CD4-positive, alpha-beta T cell (primary cell): Measurements from ENCODE around the gene ACBD6. TPM values are rescaled to one million over a fixed set of nuclear protein-coding genes. Genes with fewer than 3 reads are reported as not detected.

Experiments
- ATAC-seq: fragments of 200-7000 bp; cut with Tn5 transposase; one replicate; pipeline ENCODE4 v1.10.0; 2022; ENCODE audit warnings: mild to moderate bottlenecking; ENCODE audit not compliant: poor library complexity
- CTCF ChIA-PET: fragments of 350-600 bp; sonication (Branson Sonifier 250); formaldehyde crosslinking; loops from one replicate; lab custom pipeline; 2021; ENCODE audit warnings: antibody characterized with exemption, inconsistent platforms; lab: Charles Lee
- POLR2A ChIA-PET: fragments of 350-600 bp; sonication (Branson Sonifier 250); formaldehyde crosslinking; loops from one replicate; lab custom pipeline; 2021; ENCODE audit warnings: antibody characterized with exemption, inconsistent platforms; lab: Charles Lee
- DNase-seq, 14 experiments: peaks; one replicate each; pipeline ENCODE4 v3.0.0-alpha.2; 2013 to 2020; ENCODE audit warnings: mixed read lengths in 2 of 14
- H3K27ac ChIP-seq, 2 donors: one replicate each; pipeline versions ENCODE4 v1.5.1 to v1.7.0; 2013; ENCODE audit warnings: low read length in 2 of 2, low read depth in 1 of 2, mild to moderate bottlenecking in 1 of 2
- H3K27me3 ChIP-seq, 2 experiments: 1 replicate in 1 of 2; 2 replicates in 1 of 2; pipeline versions ENCODE4 v1.6.1 to v1.7.0; 2013; ENCODE audit warnings: low read length in 2 of 2, control low read depth in 1 of 2, mild to moderate bottlenecking in 1 of 2, moderate library complexity in 1 of 2; ENCODE audit not compliant: insufficient read depth in 2 of 2, control insufficient read depth in 1 of 2
- H3K36me3 ChIP-seq: one replicate; pipeline ENCODE4 v1.6.1; 2013; ENCODE audit warnings: low read length, control low read depth; ENCODE audit not compliant: insufficient read depth
- H3K4me1 ChIP-seq: one replicate; pipeline ENCODE4 v1.6.1; 2013; ENCODE audit warnings: low read length, control low read depth; ENCODE audit not compliant: insufficient read depth
- H3K4me3 ChIP-seq: one replicate; pipeline ENCODE4 v1.5.1; 2013; ENCODE audit warnings: mild to moderate bottlenecking, low read length, moderate library complexity
- H3K9me3 ChIP-seq, 2 experiments: 1 replicate in 1 of 2; 2 replicates in 1 of 2; pipeline versions ENCODE4 v1.6.1 to v1.7.0; 2013; ENCODE audit warnings: low read length in 2 of 2, mild to moderate bottlenecking in 2 of 2, control low read depth in 1 of 2, moderate library complexity in 1 of 2; ENCODE audit not compliant: control insufficient read depth in 1 of 2, insufficient read depth in 1 of 2
- H3K27ac Mint-ChIP-seq: one replicate; pipeline ENCODE4 v1.8.0; 2020; ENCODE audit warnings: mixed read lengths
- H3K27me3 Mint-ChIP-seq: one replicate; pipeline ENCODE4 v1.8.0; 2021; ENCODE audit warnings: mixed read lengths
- H3K36me3 Mint-ChIP-seq: one replicate; pipeline ENCODE4 v1.8.0; 2021; ENCODE audit warnings: low read depth, mixed read lengths
- H3K4me1 Mint-ChIP-seq: one replicate; pipeline ENCODE4 v1.8.0; 2021; ENCODE audit warnings: low read depth, mixed read lengths
- H3K4me3 Mint-ChIP-seq: one replicate; pipeline ENCODE4 v1.8.0; 2020; ENCODE audit warnings: mild to moderate bottlenecking, mixed read lengths
- H3K9me3 Mint-ChIP-seq: one replicate; pipeline ENCODE4 v1.8.0; 2020; ENCODE audit warnings: mixed read lengths
- intact Hi-C, 2 experiments: fragments of 100-400 bp; cut with DNase I in 1 of 2; cut with micrococcal nuclease in 1 of 2; formaldehyde crosslinking; loops; one replicate each; pipeline versions ENCODE4 v1.15.1 to v1.9.0; 2023 to 2025; cut with DNase I, micrococcal nuclease
- total RNA-seq, 174 experiments: library from RNA in 2 of 174; stranded (reverse) in 2 of 174; gene quantifications; one replicate each; pipeline ENCODE4 v1.2.3 and lab custom pipeline; 2021 to 2026
- TF ChIP-seq, protein P1 (sequence below): fragments of 200-600 bp; IDR thresholded peaks from one replicate; pipeline ENCODE4 v1.8.0; 2022; ENCODE audit warnings: antibody characterized with exemption, mild to moderate bottlenecking

ACBD6 gene
- total RNA-seq, 2 experiments from 2014 or later, result 28.2 to 28.8 TPM

DNA sequence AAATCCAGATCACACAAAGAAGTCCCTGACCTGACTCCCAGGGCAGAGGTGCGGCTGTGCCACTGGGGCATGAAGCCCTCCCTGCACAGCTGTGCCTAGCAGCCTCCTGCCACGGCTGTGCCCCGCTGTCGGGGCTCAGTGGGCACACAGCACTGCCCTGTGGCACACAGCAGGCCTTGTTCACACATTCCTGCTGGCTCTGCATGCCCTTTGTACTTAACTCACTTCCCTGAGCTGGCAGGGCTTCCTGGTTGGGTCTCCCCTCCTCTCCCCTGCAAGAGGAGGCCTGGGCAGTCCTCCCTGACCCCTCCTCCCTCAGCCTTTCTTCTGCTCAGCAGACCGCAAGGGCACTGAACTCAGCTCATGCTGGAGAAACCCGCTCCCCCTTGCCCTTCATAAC lies 257.5 kb downstream of the ACBD6 start:
- H3K36me3 ChIP-seq, result no peaks in the 10 kb centered on the region
- ChIA-PET POLR2A (no interaction called here), CTCF (no interaction called here)
- Mint-ChIP-seq H3K4me1 (no peaks in the 10 kb centered on the region), H3K27me3 (peaks cover 71% of the 10 kb centered on the region), H3K4me3 (no peak overlapping the region), H3K9me3 (no peaks in the 10 kb centered on the region), H3K27ac (no peak overlapping the region), H3K36me3 (no peaks in the 10 kb centered on the region)
- DNase-seq (no peak), ATAC-seq (no peak)
- H3K4me3 ChIP-seq, result no peak overlapping the region
- H3K9me3 ChIP-seq, result no peaks in the 10 kb centered on the region
- TF ChIP-seq, protein P1, sequence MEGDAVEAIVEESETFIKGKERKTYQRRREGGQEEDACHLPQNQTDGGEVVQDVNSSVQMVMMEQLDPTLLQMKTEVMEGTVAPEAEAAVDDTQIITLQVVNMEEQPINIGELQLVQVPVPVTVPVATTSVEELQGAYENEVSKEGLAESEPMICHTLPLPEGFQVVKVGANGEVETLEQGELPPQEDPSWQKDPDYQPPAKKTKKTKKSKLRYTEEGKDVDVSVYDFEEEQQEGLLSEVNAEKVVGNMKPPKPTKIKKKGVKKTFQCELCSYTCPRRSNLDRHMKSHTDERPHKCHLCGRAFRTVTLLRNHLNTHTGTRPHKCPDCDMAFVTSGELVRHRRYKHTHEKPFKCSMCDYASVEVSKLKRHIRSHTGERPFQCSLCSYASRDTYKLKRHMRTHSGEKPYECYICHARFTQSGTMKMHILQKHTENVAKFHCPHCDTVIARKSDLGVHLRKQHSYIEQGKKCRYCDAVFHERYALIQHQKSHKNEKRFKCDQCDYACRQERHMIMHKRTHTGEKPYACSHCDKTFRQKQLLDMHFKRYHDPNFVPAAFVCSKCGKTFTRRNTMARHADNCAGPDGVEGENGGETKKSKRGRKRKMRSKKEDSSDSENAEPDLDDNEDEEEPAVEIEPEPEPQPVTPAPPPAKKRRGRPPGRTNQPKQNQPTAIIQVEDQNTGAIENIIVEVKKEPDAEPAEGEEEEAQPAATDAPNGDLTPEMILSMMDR, result no peak
- intact Hi-C loops, result no loop called here
- peaks cover 17 to 23% of the 10 kb centered on the region in 2 experiments for H3K27me3 ChIP-seq
- no peak overlapping the region for H3K27ac ChIP-seq
- H3K4me1 ChIP-seq, result no peaks in the 10 kb centered on the region

DNA sequence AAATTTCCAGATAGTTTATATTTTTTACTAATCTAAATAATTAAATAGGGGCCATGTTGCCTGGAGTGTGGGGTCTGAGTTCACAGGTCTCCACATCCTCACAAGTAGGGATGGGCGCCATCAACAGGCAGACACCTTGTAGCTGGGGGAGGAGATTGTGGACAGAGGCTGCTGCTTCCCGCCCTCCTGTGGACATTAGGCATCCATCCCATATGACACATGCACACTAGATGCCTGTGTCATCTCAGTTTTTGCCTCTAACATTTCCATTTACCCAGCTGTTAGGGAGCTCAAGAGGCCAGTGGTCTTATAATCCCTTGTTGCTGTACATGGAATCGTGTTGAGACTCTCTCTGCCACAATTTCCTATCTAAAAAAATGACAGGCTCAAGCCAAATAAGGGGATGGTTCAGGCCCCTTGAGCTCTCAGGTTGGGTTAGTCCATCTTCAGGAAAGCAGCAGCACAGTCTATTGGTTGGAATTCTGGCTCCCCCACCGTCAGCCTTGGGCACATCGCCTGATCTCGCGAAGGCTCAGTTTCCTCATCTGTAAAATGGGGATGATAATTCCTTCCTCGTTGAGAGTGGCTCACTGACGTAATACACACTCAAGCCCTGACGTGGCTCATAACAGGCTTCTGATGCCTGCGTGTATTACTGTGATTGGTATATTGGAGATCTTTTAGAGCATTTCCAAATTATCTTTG lies 258.7 kb downstream of the ACBD6 start:
- Histone ChIP-seq H3K4me1 (no peaks in the 10 kb centered on the region), H3K27me3 (peaks cover 28 to 34% of the 10 kb centered on the region in 2 experiments), H3K36me3 (no peaks in the 10 kb centered on the region), H3K9me3 (no peaks in the 10 kb centered on the region), H3K4me3 (no peak overlapping the region), H3K27ac (no peak overlapping the region)
- Mint-ChIP-seq H3K4me3 (no peak overlapping the region), H3K36me3 (no peaks in the 10 kb centered on the region), H3K27me3 (peaks cover 75% of the 10 kb centered on the region), H3K9me3 (no peaks in the 10 kb centered on the region), H3K4me1 (no peaks in the 10 kb centered on the region), H3K27ac (no peak overlapping the region)
- ATAC-seq (no peak), DNase-seq (no peak)
- intact Hi-C loops, result no loop called here
- TF ChIP-seq, protein P1, result no peak
- ChIA-PET POLR2A (no interaction called here), CTCF (no interaction called here)

- Mint-ChIP-seq H3K36me3 (no peaks in the 10 kb centered on the region), H3K4me1 (peaks cover 3% of the 10 kb centered on the region), H3K27me3 (peaks cover 86% of the 10 kb centered on the region), H3K4me3 (no peak overlapping the region), H3K27ac (no peak overlapping the region), H3K9me3 (no peaks in the 10 kb centered on the region)
- Histone ChIP-seq H3K9me3 (no peaks in the 10 kb centered on the region), H3K4me3 (no peak overlapping the region), H3K4me1 (no peaks in the 10 kb centered on the region), H3K27me3 (peaks cover 41 to 46% of the 10 kb centered on the region in 2 experiments), H3K27ac (no peak overlapping the region), H3K36me3 (no peaks in the 10 kb centered on the region)
- no peak for DNase-seq
- TF ChIP-seq, protein P1, result no peak
- POLR2A ChIA-PET, result no interaction called here
- intact Hi-C loops, result no loop called here
- ATAC-seq, result no peak
- CTCF ChIA-PET, result interaction anchor here (0.7 kb wide), 1 partner anchor 28 kb away, joined by 3 read pairs; no protein-coding TSS in a partner anchor
Observed at GRCh38 chr1:180241716-180242544, 260.4 kb downstream of the ACBD6 start.
